Stimulated activated naive CD8-positive, alpha-beta T cell treated with anti-CD3 and anti-CD28 coated beads, Interleukin-15, Interleukin-2, amounts not matched to agents 100 U/mL and 50 U/mL, for 24 hours (primary cell): ENCODE data around the gene GRIK3.
"Not testable (repeated sequence)": the region's sequence is repeated elsewhere in the genome, so short reads cannot be mapped to it uniquely, and the experiment has no call there.

Source experiments
- ATAC-seq: fragments of 150-1000 bp; cut with Tn5 transposase; one replicate; pipeline ENCODE4 v1.10.0; 2021
- DNase-seq: peaks from one replicate; pipeline ENCODE4 v3.0.0; 2021

Gene GRIK3

GRCh38 chr1:37034121-37035013 lies at the start of gene GRIK3:
Gene GRIK3 (minus strand): TSS chr1:37034515. CDS start chr1:37034108, 407 bp downstream.
- no peak for ATAC-seq

GRCh38 chr1:37084013-37084412 lies 49.7 kb upstream of the GRIK3 start:
- DNase-seq: no peak
- no peak for ATAC-seq

More at GRCh38 chr1:37034121-37035013, at the start of gene GRIK3:
- no peak for DNase-seq

GRCh38 chr1:37083603-37084002 lies 49.3 kb upstream of the GRIK3 start:
- ATAC-seq (no peak), DNase-seq (no peak)

- DNase-seq, ATAC-seq: not testable (repeated sequence)
Observed at GRCh38 chr1:37080296-37080986, 46.1 kb upstream of the GRIK3 start.

GRCh38 chr1:37078866-37079265 lies 44.6 kb upstream of the GRIK3 start:
- ATAC-seq: no peak
- DNase-seq: no peak

- no peak for DNase-seq
- no peak for ATAC-seq
Observed at GRCh38 chr1:37076168-37076567, 41.9 kb upstream of the GRIK3 start.

GRCh38 chr1:37073854-37074379 lies 39.6 kb upstream of the GRIK3 start:
- ATAC-seq (no peak), DNase-seq (no peak)

GRCh38 chr1:37073152-37073853 lies 39.0 kb upstream of the GRIK3 start:
- DNase-seq: no peak
- no peak for ATAC-seq

GRCh38 chr1:37071829-37072228 lies 37.5 kb upstream of the GRIK3 start:
- DNase-seq (no peak), ATAC-seq (no peak)

- no peak for DNase-seq
- no peak for ATAC-seq
Observed at GRCh38 chr1:37070126-37070525, 35.8 kb upstream of the GRIK3 start.

GRCh38 chr1:37069406-37069805 lies 35.1 kb upstream of the GRIK3 start:
- ATAC-seq: no peak

GRCh38 chr1:37068897-37069296 lies 34.6 kb upstream of the GRIK3 start:
- ATAC-seq: no peak

More at GRCh38 chr1:37069406-37069805, 35.1 kb upstream of the GRIK3 start:
- DNase-seq: no peak

GRCh38 chr1:37068260-37068659 lies 33.9 kb upstream of the GRIK3 start:
- ATAC-seq (no peak), DNase-seq (no peak)

More at GRCh38 chr1:37068897-37069296, 34.6 kb upstream of the GRIK3 start:
- DNase-seq: no peak

GRCh38 chr1:37064039-37064438 lies 29.7 kb upstream of the GRIK3 start:
- no peak for ATAC-seq
- DNase-seq: no peak

GRCh38 chr1:37059346-37059745 lies 25.0 kb upstream of the GRIK3 start:
- DNase-seq: no peak
- no peak for ATAC-seq

- DNase-seq (no peak), ATAC-seq (no peak)
Observed at GRCh38 chr1:37058424-37058988, 24.2 kb upstream of the GRIK3 start.

- DNase-seq (no peak), ATAC-seq (no peak)
Observed at GRCh38 chr1:37056325-37056724, 22.0 kb upstream of the GRIK3 start.

- ATAC-seq (no peak), DNase-seq (no peak)
Observed at GRCh38 chr1:37055631-37056030, 21.3 kb upstream of the GRIK3 start.

- DNase-seq (no peak), ATAC-seq (no peak)
Observed at GRCh38 chr1:37053173-37053572, 18.9 kb upstream of the GRIK3 start.

GRCh38 chr1:37052120-37052519 lies 17.8 kb upstream of the GRIK3 start:
- ATAC-seq: no peak
- DNase-seq: no peak

- no peak for ATAC-seq
- no peak for DNase-seq
Observed at GRCh38 chr1:37051346-37051745, 17.0 kb upstream of the GRIK3 start.

- ATAC-seq: no peak
- no peak for DNase-seq
Observed at GRCh38 chr1:37047542-37047941, 13.2 kb upstream of the GRIK3 start.
